Panc1 (cell line): ENCODE measurements around the gene KLHL28. TPM values are rescaled to one million over a fixed set of nuclear protein-coding genes. Genes with fewer than 3 reads are reported as not detected.

ENCODE experiments used
- ATAC-seq: fragments of 200-7000 bp; cut with Tn5 transposase; 2 replicates; pipeline ENCODE4 v1.9.1; 2020; ENCODE audit warnings: mild to moderate bottlenecking, moderate library complexity
- BruUV-seq: library from RNA; stranded (reverse); fragments of 400-500 nt; replicated peaks from 2 replicates; lab custom pipeline; 2021; lab: Mats Ljungman, UMichigan
- CTCF ChIA-PET: fragments of 300-600 bp; sonication (Branson Sonifier 250); formaldehyde crosslinking; loops from one replicate; lab custom pipeline; 2022; ENCODE audit warnings: antibody characterized with exemption; lab: Charles Lee
- POLR2A ChIA-PET: fragments of 300-600 bp; sonication (Branson Sonifier 250); formaldehyde crosslinking; loops from one replicate; lab custom pipeline; 2022; ENCODE audit warnings: antibody characterized with exemption; lab: Charles Lee
- DNase-seq: peaks from one replicate; pipeline ENCODE4 v3.0.0-alpha.2; 2010; ENCODE audit warnings: low read depth, low spot score
- H3K27ac ChIP-seq: 2 replicates; pipeline ENCODE4 v1.5.1; 2011; ENCODE audit warnings: mild to moderate bottlenecking, low read length, inconsistent platforms
- H3K27me3 ChIP-seq: fragments of 200-500 bp; sonication (Bioruptor generic); 2 replicates; pipeline ENCODE4 v1.6.0; 2014; ENCODE audit warnings: low read length, inconsistent platforms; ENCODE audit not compliant: control insufficient read depth, insufficient read depth
- H3K36me3 ChIP-seq: fragments of 200-500 bp; sonication (Bioruptor generic); 2 replicates; pipeline ENCODE4 v1.5.1; 2014; ENCODE audit warnings: inconsistent platforms, mild to moderate bottlenecking, low read length, moderate library complexity; ENCODE audit not compliant: control insufficient read depth, insufficient read depth
- H3K4me1 ChIP-seq: 2 replicates; pipeline ENCODE4 v1.5.1; 2011; ENCODE audit warnings: inconsistent platforms, mild to moderate bottlenecking, low read length, moderate library complexity; ENCODE audit not compliant: control insufficient read depth, insufficient read depth
- H3K4me3 ChIP-seq, 2 experiments: 2 replicates each; pipeline ENCODE4 v1.5.1; 2011 to 2012; ENCODE audit warnings: low read depth in 2 of 2, low read length in 2 of 2, mild to moderate bottlenecking in 2 of 2, inconsistent platforms in 1 of 2, moderate library complexity in 1 of 2
- H3K9me3 ChIP-seq: fragments of 200-500 bp; sonication (Bioruptor generic); 2 replicates; pipeline ENCODE4 v1.5.1; 2014; ENCODE audit warnings: low read depth, mild to moderate bottlenecking, inconsistent platforms, low read length, moderate library complexity; ENCODE audit not compliant: control insufficient read depth, insufficient read depth
- CTCF ChIP-seq: fragments of 450-650 bp; IDR thresholded peaks from 2 replicates; pipeline ENCODE4 v1.5.1; 2017; ENCODE audit warnings: mild to moderate bottlenecking
- POLR2AphosphoS5 ChIP-seq: IDR thresholded peaks from 2 replicates; pipeline ENCODE4 v1.6.1; 2012; ENCODE audit warnings: mild to moderate bottlenecking, low read depth, low read length, moderate library complexity
- SIN3A ChIP-seq: IDR thresholded peaks from 2 replicates; pipeline ENCODE4 v1.6.1; 2012; ENCODE audit warnings: low read depth, mild to moderate bottlenecking, low read length, moderate library complexity, borderline replicate concordance; ENCODE audit not compliant: insufficient read depth
- TCF7L2 ChIP-seq: IDR thresholded peaks from 2 replicates; pipeline ENCODE4 v1.6.1; 2011; ENCODE audit warnings: mild to moderate bottlenecking, low read depth, low read length, inconsistent platforms
- in situ Hi-C: cut with HindIII; loops from 2 replicates; pipeline ENCODE4 v1.10.0; 2016; ENCODE audit warnings: low sequenced_read_pairs, low pct_unique_long_range_greater_than_20kb
- intact Hi-C: fragments of 100-400 bp; cut with micrococcal nuclease; formaldehyde crosslinking; loops from one replicate; pipeline ENCODE4 v1.10.0; 2022; ENCODE audit not compliant: unreplicated experiment
- total RNA-seq: library from RNA; stranded (reverse); gene quantifications from one replicate; pipeline ENCODE4 v1.2.1, GENCODE V29; 2021; ENCODE audit not compliant: unreplicated experiment
- TF ChIP-seq, protein P1 (sequence below), 2 experiments: IDR thresholded peaks; 2 replicates each; pipeline ENCODE4 v1.6.1; 2011 to 2012; ENCODE audit warnings: low read depth in 2 of 2, control low read depth in 1 of 2, low read length in 1 of 2, mild to moderate bottlenecking in 1 of 2, moderate library complexity in 1 of 2; ENCODE audit not compliant: insufficient read depth in 1 of 2

KLHL28 gene
- total RNA-seq, 1 experiment from 2014 or later, result 7.2 TPM

DNA sequence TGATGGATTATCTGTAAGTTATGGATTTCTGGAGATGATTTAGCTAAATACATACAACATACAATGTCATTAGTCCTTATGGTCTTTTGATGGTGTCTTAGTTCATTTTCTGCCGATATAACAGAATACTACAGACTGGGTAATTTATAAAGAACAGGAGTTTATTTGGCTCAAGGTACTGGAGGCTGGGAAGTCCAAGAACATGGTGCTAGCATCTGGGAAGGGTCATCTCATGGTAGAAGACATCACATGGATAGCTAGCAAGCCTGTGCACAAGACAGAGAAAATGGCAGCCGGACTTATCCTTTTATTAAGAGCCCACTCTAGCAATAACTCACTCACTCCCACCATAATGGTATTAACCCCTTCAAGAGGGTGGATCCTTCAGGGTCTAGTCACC lies 24.2 kb downstream of the KLHL28 start:
- Histone ChIP-seq H3K9me3 (no peaks in the 10 kb centered on the region), H3K36me3 (no peaks in the 10 kb centered on the region; the same call in 1 of the 2 replicates), H3K27me3 (no peaks in the 10 kb centered on the region), H3K4me3 (no peak overlapping the region), H3K4me1 (no peaks in the 10 kb centered on the region), H3K27ac (no peak overlapping the region)
- no peak for DNase-seq
- ChIA-PET CTCF (no interaction called here), POLR2A (no interaction called here)
- in situ Hi-C loops (no loop called here), intact Hi-C loops (no loop called here)
- no peak for TF ChIP-seq CTCF
- TF ChIP-seq SIN3A, result no peak
- BruUV-seq, result no TSS peak
- ATAC-seq, result no peak

GRCh38 chr14:44935155-44935554 lies 26.6 kb downstream of the KLHL28 start:
- TF ChIP-seq CTCF, result no peak
- TF ChIP-seq SIN3A, result no peak
- no peak for TF ChIP-seq POLR2AphosphoS5
- TF ChIP-seq, protein P1, sequence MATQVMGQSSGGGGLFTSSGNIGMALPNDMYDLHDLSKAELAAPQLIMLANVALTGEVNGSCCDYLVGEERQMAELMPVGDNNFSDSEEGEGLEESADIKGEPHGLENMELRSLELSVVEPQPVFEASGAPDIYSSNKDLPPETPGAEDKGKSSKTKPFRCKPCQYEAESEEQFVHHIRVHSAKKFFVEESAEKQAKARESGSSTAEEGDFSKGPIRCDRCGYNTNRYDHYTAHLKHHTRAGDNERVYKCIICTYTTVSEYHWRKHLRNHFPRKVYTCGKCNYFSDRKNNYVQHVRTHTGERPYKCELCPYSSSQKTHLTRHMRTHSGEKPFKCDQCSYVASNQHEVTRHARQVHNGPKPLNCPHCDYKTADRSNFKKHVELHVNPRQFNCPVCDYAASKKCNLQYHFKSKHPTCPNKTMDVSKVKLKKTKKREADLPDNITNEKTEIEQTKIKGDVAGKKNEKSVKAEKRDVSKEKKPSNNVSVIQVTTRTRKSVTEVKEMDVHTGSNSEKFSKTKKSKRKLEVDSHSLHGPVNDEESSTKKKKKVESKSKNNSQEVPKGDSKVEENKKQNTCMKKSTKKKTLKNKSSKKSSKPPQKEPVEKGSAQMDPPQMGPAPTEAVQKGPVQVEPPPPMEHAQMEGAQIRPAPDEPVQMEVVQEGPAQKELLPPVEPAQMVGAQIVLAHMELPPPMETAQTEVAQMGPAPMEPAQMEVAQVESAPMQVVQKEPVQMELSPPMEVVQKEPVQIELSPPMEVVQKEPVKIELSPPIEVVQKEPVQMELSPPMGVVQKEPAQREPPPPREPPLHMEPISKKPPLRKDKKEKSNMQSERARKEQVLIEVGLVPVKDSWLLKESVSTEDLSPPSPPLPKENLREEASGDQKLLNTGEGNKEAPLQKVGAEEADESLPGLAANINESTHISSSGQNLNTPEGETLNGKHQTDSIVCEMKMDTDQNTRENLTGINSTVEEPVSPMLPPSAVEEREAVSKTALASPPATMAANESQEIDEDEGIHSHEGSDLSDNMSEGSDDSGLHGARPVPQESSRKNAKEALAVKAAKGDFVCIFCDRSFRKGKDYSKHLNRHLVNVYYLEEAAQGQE (IDR thresholded peaks at IDR 0.05; ENCODE audit: insufficient read depth in 1 of 2, low read depth in 2 of 2, low read length in 1 of 2), result no peak
- H3K27ac ChIP-seq, result no peak overlapping the region
- no peaks in the 10 kb centered on the region for H3K27me3 ChIP-seq
- no peaks in the 10 kb centered on the region; the same call in 1 of the 2 replicates for H3K36me3 ChIP-seq
- in situ Hi-C loops, result no loop called here
- BruUV-seq, result no TSS peak
- POLR2A ChIA-PET, result no interaction called here
- DNase-seq (no peak), ATAC-seq (no peak)
- H3K4me3 ChIP-seq, result no peak overlapping the region
- CTCF ChIA-PET, result no interaction called here
- H3K4me1 ChIP-seq, result no peaks in the 10 kb centered on the region
- intact Hi-C loops, result no loop called here
- no peaks in the 10 kb centered on the region for H3K9me3 ChIP-seq

DNA sequence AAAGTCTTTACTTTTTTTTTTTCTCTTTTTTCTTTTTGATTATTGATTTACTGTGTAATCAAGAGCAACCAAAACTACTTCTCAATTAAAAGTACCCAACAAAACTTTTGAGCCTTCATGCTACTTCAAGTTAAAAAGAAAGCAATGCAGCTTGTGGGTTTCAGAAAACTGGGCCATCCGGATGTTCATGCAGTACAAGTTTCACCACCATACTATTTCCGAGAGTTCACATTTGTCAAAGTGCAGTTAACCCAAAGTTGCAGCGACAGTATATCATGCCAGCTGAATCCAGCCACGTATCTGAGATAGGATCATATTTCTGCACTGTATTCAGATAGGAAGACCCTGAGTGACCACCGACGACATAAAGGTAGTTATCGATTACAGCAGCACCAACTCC lies 33.0 kb downstream of the KLHL28 start:
- TF ChIP-seq, protein P1 (IDR thresholded peaks at IDR 0.05; ENCODE audit: insufficient read depth in 1 of 2, low read depth in 2 of 2, low read length in 1 of 2), result no peak
- TF ChIP-seq SIN3A, result no peak
- TF ChIP-seq TCF7L2, result no peak
- no peak for TF ChIP-seq CTCF
- no peak for TF ChIP-seq POLR2AphosphoS5
- POLR2A ChIA-PET, result no interaction called here
- H3K27ac ChIP-seq, result no peak overlapping the region
- no TSS peak for BruUV-seq
- intact Hi-C loops (no loop called here), in situ Hi-C loops (no loop called here)
- H3K4me1 ChIP-seq, result no peaks in the 10 kb centered on the region
- CTCF ChIA-PET, result no interaction called here
- H3K4me3 ChIP-seq, result no peak overlapping the region
- H3K36me3 ChIP-seq, result no peaks in the 10 kb centered on the region; the same call in 1 of the 2 replicates
- no peak for DNase-seq
- no peak for ATAC-seq
- no peaks in the 10 kb centered on the region for H3K9me3 ChIP-seq
- H3K27me3 ChIP-seq, result no peaks in the 10 kb centered on the region
